ENCODE data around the gene ERH. TPM values are rescaled to one million over a fixed set of nuclear protein-coding genes. Genes with fewer than 3 reads are reported as not detected.
A peak's percentile ranks its signal among the peaks of the same experiment; 100 is the strongest.

The ERH gene
- total RNA-seq, 4 donors from 2014 or later = 40.6 to 54.3 (median 41.5) TPM

DNA sequence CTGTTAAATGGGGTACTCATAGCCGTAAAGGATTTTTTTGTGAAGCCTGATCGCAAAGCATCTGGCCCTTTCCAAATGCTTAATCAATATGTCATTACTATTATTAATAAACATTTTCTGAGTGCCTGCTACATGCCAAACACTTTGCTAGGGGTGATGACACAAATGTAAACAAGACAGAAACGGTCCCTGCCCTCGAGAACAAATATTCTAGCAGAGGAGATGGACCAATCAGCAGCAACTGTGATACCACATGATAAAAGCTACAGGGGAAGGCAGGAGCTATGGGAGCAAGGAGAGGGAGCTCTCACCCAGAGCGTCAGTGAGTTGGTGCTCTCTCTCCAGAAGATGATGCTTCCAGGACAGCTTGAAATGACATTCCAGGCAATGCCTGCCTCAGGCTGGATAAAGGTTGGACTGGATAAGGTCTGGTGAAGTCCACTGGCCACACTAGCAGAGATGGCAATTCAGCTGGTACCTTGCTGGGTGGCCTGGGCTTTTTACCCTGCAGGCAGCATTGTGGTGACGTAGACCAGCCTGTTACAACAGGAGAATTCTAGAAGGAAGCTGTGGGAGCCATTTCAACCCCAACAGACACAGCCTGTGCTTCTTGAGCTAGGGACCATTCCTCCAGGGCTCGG is 41.1 kb downstream of the ERH start:
- Histone ChIP-seq H3K4me3 (no peak overlapping the region), H3K27me3 (no peaks in the 10 kb centered on the region), H3K4me1 (peaks cover 16% of the 10 kb centered on the region), H3K27ac (no peak overlapping the region), H3K9me3 (no peaks in the 10 kb centered on the region), H3K36me3 (no peaks in the 10 kb centered on the region)
- 70% methylated on average over 7 of the region's 7 CpGs for WGBS
- no peak for DNase-seq (ENCODE audit: low spot score in 2 of 2)
- TF ChIP-seq POLR2A (IDR thresholded peaks at IDR 0.05) (no peak), EP300 (IDR thresholded peaks at IDR 0.05) (no peak), POLR2AphosphoS5 (IDR thresholded peaks at IDR 0.05) (no peak), CTCF (IDR thresholded peaks at IDR 0.05) (no peak)

DNA sequence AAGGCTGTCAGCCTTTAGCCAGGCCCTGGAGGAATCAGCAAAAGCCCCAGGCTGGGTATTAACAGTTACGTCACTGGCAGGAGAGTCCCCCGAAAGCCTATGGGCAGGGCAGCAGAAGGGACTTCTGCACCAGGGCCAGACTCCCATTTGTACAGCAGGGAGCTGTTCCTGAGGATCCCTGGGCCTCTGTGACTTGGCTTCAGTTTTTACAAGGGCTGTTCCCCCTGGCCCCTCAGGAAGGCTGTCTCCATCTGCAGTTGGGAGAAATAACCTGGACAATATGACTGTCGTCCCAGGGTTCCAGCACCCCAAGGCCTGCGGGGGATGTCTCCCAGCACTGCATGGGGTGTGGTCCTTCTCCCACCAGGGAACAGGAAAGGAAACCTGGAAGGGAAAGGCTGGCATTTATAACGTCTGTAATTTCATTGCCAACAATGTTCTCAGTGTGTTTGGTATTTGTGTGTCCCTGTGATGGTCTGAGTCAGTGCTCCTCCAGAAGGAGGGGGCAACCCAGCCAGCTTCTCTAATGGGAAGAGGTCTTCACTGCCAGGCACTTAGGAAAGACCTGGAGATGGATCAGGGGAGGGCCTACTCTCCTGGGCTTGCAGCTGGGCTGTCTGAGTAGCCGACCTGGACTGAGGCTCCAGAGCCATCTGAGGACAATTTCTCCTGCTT is 42.4 kb downstream of the ERH start:
- WGBS = 35% methylated on average over 6 of the region's 6 CpGs
- TF ChIP-seq CTCF (IDR thresholded peaks at IDR 0.05) (no peak), POLR2AphosphoS5 (IDR thresholded peaks at IDR 0.05) (peak in 2 of 3 donors; percentile 32 to 42)
- Histone ChIP-seq H3K4me1 (peaks cover 19% of the 10 kb centered on the region), H3K4me3 (no peak overlapping the region), H3K27ac (peak overlapping the region; percentile 60), H3K9me3 (no peaks in the 10 kb centered on the region), H3K27me3 (no peaks in the 10 kb centered on the region), H3K36me3 (no peaks in the 10 kb centered on the region)
- peak in 1 of 2 donors; percentile 78 for DNase-seq (ENCODE audit: low spot score in 2 of 2)

DNA sequence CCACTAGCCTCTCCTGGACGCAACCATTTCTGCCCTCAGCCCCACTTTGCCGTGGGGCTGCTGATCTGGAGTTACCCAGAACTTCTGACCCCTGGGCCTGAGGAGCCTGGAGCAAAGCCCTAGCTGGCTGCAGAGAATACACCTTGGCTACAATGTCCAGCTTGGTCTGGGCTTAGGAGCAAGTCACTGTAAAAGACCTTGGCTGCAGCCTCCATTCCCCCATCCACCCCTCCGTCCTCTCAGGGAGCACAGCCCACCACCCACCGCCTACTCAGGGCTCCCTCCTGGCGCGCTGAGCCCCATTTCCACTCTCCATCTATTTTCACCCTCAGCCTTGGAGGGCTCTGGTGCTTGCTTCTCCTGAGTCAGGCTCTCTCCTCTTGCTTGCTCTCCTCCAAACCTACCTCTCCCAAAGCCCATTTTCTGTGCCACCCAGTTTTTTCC is 42.9 kb downstream of the ERH start:
- DNase-seq (ENCODE audit: low spot score in 2 of 2) = no peak

GRCh38 chr14:69354383-69355153 is 43.5 kb downstream of the ERH start:
- Histone ChIP-seq H3K36me3 (no peaks in the 10 kb centered on the region), H3K4me1 (peaks cover 19% of the 10 kb centered on the region), H3K4me3 (no peak overlapping the region), H3K27ac (peak overlapping the region; percentile 60), H3K9me3 (no peaks in the 10 kb centered on the region), H3K27me3 (no peaks in the 10 kb centered on the region)
- DNase-seq (ENCODE audit: low spot score in 2 of 2) = no peak
- 58% methylated on average over 11 of the region's 11 CpGs for WGBS
- TF ChIP-seq CTCF (IDR thresholded peaks at IDR 0.05) = no peak
- TF ChIP-seq POLR2A (IDR thresholded peaks at IDR 0.05) = no peak
- TF ChIP-seq POLR2AphosphoS5 (IDR thresholded peaks at IDR 0.05) = no peak

More for the DNA sequence above, 42.9 kb downstream of the ERH start:
- H3K4me3 ChIP-seq = no peak overlapping the region
- H3K4me1 ChIP-seq = peaks cover 19% of the 10 kb centered on the region
- H3K36me3 ChIP-seq = no peaks in the 10 kb centered on the region
- H3K27me3 ChIP-seq = no peaks in the 10 kb centered on the region
- H3K27ac ChIP-seq = peak overlapping the region; percentile 60
- WGBS = 83% methylated on average over 6 of the region's 6 CpGs
- TF ChIP-seq POLR2A (IDR thresholded peaks at IDR 0.05) (no peak), CTCF (IDR thresholded peaks at IDR 0.05) (no peak), EP300 (IDR thresholded peaks at IDR 0.05) (no peak), POLR2AphosphoS5 (IDR thresholded peaks at IDR 0.05) (no peak)
- H3K9me3 ChIP-seq = no peaks in the 10 kb centered on the region

- 93% methylated on average over 3 of the region's 3 CpGs for WGBS
- no peak for TF ChIP-seq EP300 (IDR thresholded peaks at IDR 0.05)
- no peak for TF ChIP-seq POLR2A (IDR thresholded peaks at IDR 0.05)
- TF ChIP-seq POLR2AphosphoS5 (IDR thresholded peaks at IDR 0.05) = no peak
- TF ChIP-seq CTCF (IDR thresholded peaks at IDR 0.05) = no peak
- H3K4me1 ChIP-seq = peaks cover 19% of the 10 kb centered on the region
- no peaks in the 10 kb centered on the region for H3K27me3 ChIP-seq
- H3K27ac ChIP-seq = no peak overlapping the region
- no peaks in the 10 kb centered on the region for H3K36me3 ChIP-seq
- DNase-seq (ENCODE audit: low spot score in 2 of 2) = no peak
- no peaks in the 10 kb centered on the region for H3K9me3 ChIP-seq
- H3K4me3 ChIP-seq = no peak overlapping the region
These were observed 44.9 kb downstream of the ERH start for GRCh38 chr14:69353168-69353567.
